ENCODE results near the gene RNF8.

- no peak for TF ChIP-seq CREB5 (CRISPR knock-in tag; IDR thresholded peaks at IDR 0.05; ENCODE audit: low read depth)
- no peak for TF ChIP-seq ZFP30 (CRISPR knock-in tag; IDR thresholded peaks at IDR 0.05)
- no peak for TF ChIP-seq PPARA (CRISPR knock-in tag; IDR thresholded peaks at IDR 0.05; ENCODE audit: borderline replicate concordance)
- TF ChIP-seq ZFP3 (CRISPR knock-in tag; IDR thresholded peaks at IDR 0.05): no peak
- TF ChIP-seq CSRNP3 (CRISPR knock-in tag; IDR thresholded peaks at IDR 0.05): no peak
- TF ChIP-seq PATZ1 (CRISPR knock-in tag; IDR thresholded peaks at IDR 0.05; ENCODE audit: borderline replicate concordance): no peak
Measured at GRCh38 chr6:37368961-37369320, 15.2 kb downstream of the RNF8 start.
